Measurements from ENCODE around the gene CDC27. TPM values are rescaled to one million over a fixed set of nuclear protein-coding genes. Genes with fewer than 3 reads are reported as not detected.
"Not testable (repeated sequence)": the region's sequence is repeated elsewhere in the genome, so short reads cannot be mapped to it uniquely, and the experiment has no call there.

Gene CDC27
- total RNA-seq, 1 donor from 2014 or later, result 72.1 TPM

- peaks cover 61% of the 10 kb centered on the region for H3K36me3 ChIP-seq
- no peak overlapping the region for H3K27ac ChIP-seq
- no peak for ATAC-seq
- no peaks in the 10 kb centered on the region for H3K4me1 ChIP-seq
- no peak overlapping the region for H3K4me3 ChIP-seq
- no peaks in the 10 kb centered on the region for H3K27me3 ChIP-seq
- DNase-seq, result no peak
- TF ChIP-seq CTCF (IDR thresholded peaks at IDR 0.05), result no peak
- no peaks in the 10 kb centered on the region for H3K9me3 ChIP-seq
- intact Hi-C loops (cut with DNase I), result no loop called here
Observed at GRCh38 chr17:47170710-47171109, 18.4 kb downstream of the CDC27 start.

- H3K27me3 ChIP-seq; ATAC-seq; H3K9me3 ChIP-seq; H3K27ac ChIP-seq; DNase-seq; H3K4me3 ChIP-seq; intact Hi-C loops (cut with DNase I); H3K4me1 ChIP-seq: not testable (repeated sequence)
- H3K36me3 ChIP-seq, result peaks cover 59% of the 10 kb centered on the region
Observed at GRCh38 chr17:47168896-47169295, 20.2 kb downstream of the CDC27 start.

GRCh38 chr17:47166854-47167253 is 22.2 kb downstream of the CDC27 start:
- H3K4me1 ChIP-seq; H3K27me3 ChIP-seq; H3K27ac ChIP-seq; H3K4me3 ChIP-seq; DNase-seq; H3K9me3 ChIP-seq; intact Hi-C loops (cut with DNase I); ATAC-seq: not testable (repeated sequence)
- H3K36me3 ChIP-seq, result peaks cover 45% of the 10 kb centered on the region

- no peaks in the 10 kb centered on the region for H3K27me3 ChIP-seq
- H3K4me1 ChIP-seq, result peaks cover 6% of the 10 kb centered on the region
- DNase-seq (no peak), ATAC-seq (no peak)
- H3K36me3 ChIP-seq, result peaks cover 52% of the 10 kb centered on the region
- no peak overlapping the region for H3K4me3 ChIP-seq
- H3K9me3 ChIP-seq, result no peaks in the 10 kb centered on the region
- no peak overlapping the region for H3K27ac ChIP-seq
- no peak for TF ChIP-seq CTCF (IDR thresholded peaks at IDR 0.05)
- intact Hi-C loops (cut with DNase I), result no loop called here
Observed at GRCh38 chr17:47165137-47165536, 24.0 kb downstream of the CDC27 start.

- Histone ChIP-seq H3K27me3 (no peaks in the 10 kb centered on the region), H3K36me3 (peaks cover 54% of the 10 kb centered on the region), H3K4me1 (peaks cover 6% of the 10 kb centered on the region), H3K9me3 (no peaks in the 10 kb centered on the region), H3K4me3 (no peak overlapping the region), H3K27ac (no peak overlapping the region)
- no peak for TF ChIP-seq CTCF (IDR thresholded peaks at IDR 0.05)
- intact Hi-C loops (cut with DNase I), result no loop called here
- DNase-seq (no peak), ATAC-seq (no peak)
Observed at GRCh38 chr17:47164263-47164662, 24.8 kb downstream of the CDC27 start.

- no peaks in the 10 kb centered on the region for H3K27me3 ChIP-seq
- intact Hi-C loops (cut with DNase I), result no loop called here
- H3K4me1 ChIP-seq, result peaks cover 6% of the 10 kb centered on the region
- TF ChIP-seq CTCF (IDR thresholded peaks at IDR 0.05), result no peak
- H3K4me3 ChIP-seq, result no peak overlapping the region
- no peaks in the 10 kb centered on the region for H3K9me3 ChIP-seq
- DNase-seq, result no peak
- H3K36me3 ChIP-seq, result peaks cover 58% of the 10 kb centered on the region
- no peak for ATAC-seq
- no peak overlapping the region for H3K27ac ChIP-seq
Observed at GRCh38 chr17:47162013-47162622, 27.0 kb downstream of the CDC27 start.

- TF ChIP-seq CTCF (IDR thresholded peaks at IDR 0.05), result no peak
- Histone ChIP-seq H3K4me3 (no peak overlapping the region), H3K27ac (no peak overlapping the region), H3K9me3 (no peaks in the 10 kb centered on the region), H3K36me3 (peaks cover 75% of the 10 kb centered on the region), H3K4me1 (peaks cover 6% of the 10 kb centered on the region), H3K27me3 (no peaks in the 10 kb centered on the region)
- intact Hi-C loops (cut with DNase I), result no loop called here
- DNase-seq, result no peak
- ATAC-seq, result no peak
Observed at GRCh38 chr17:47159315-47159714, 29.8 kb downstream of the CDC27 start.

Measured in upper lobe of right lung (tissue), 1 donor.